ENCODE measurements around the gene EYA3.
A peak's percentile ranks its signal among the peaks of the same experiment; 100 is the strongest.

The EYA3 gene

DNA sequence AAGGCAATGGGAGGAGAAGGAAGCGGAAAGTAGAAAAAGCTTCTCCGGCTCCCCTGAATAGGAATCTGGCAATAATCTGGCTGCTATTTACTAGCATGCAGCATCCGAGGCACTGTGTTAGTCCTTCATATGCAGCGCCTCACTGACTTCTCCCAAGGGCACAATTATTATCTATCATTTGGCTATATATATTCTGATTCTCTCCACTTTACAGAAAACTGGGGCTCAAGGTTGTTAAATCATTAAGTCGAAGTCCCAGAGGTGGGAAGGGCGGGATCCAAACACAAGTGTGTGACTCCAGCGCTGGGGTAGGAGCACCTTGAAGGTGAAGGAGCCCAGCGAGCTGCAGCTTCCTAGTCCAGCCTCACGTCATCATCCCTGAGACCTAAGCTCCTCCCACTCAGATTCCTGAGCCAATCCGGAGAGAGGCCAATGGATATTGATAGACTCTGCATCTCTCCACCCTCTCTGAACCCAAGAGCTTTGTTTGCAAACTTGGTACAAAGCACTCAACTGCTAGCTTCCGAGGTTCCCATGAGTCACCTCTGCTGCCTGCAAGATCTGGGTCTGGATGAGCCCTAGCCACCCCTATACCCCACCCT is 16.6 kb upstream of the EYA3 start:
- DNase-seq (ENCODE audit: low spot score): no peak
- in situ Hi-C loops (cut with MboI; ENCODE audit: low sequenced_read_pairs, unreplicated experiment): no loop called here

DNA sequence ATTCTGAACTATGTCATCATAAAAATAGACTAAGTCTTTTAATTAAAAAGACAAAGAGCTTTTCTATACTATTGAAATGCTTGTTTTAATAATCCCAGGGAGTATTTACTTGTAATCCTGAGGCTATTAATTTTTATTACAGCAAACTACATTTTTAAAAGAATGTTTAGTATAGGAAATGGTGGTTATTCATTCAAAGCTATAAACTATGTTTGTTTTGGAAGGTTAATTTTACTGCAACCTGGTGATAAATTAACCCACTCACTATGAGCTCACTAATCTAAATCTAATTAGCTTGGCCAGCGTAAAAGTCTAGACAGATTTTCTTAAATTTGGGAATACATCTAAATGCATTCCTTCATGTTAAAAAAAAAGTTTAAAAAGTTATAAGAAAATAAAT is 13.8 kb upstream of the EYA3 start:
- DNase-seq (ENCODE audit: low spot score): no peak
- TF ChIP-seq, protein P1, sequence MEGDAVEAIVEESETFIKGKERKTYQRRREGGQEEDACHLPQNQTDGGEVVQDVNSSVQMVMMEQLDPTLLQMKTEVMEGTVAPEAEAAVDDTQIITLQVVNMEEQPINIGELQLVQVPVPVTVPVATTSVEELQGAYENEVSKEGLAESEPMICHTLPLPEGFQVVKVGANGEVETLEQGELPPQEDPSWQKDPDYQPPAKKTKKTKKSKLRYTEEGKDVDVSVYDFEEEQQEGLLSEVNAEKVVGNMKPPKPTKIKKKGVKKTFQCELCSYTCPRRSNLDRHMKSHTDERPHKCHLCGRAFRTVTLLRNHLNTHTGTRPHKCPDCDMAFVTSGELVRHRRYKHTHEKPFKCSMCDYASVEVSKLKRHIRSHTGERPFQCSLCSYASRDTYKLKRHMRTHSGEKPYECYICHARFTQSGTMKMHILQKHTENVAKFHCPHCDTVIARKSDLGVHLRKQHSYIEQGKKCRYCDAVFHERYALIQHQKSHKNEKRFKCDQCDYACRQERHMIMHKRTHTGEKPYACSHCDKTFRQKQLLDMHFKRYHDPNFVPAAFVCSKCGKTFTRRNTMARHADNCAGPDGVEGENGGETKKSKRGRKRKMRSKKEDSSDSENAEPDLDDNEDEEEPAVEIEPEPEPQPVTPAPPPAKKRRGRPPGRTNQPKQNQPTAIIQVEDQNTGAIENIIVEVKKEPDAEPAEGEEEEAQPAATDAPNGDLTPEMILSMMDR (IDR thresholded peaks at IDR 0.05; ENCODE audit: borderline replicate concordance, control extremely low read depth, extremely low read depth, insufficient read depth, missing control alignments): no peak
- in situ Hi-C loops (cut with MboI; ENCODE audit: low sequenced_read_pairs, unreplicated experiment): no loop called here

More for the DNA sequence above, 16.6 kb upstream of the EYA3 start:
- TF ChIP-seq, protein P1 (IDR thresholded peaks at IDR 0.05; ENCODE audit: borderline replicate concordance, control extremely low read depth, extremely low read depth, insufficient read depth, missing control alignments): no peak

DNA sequence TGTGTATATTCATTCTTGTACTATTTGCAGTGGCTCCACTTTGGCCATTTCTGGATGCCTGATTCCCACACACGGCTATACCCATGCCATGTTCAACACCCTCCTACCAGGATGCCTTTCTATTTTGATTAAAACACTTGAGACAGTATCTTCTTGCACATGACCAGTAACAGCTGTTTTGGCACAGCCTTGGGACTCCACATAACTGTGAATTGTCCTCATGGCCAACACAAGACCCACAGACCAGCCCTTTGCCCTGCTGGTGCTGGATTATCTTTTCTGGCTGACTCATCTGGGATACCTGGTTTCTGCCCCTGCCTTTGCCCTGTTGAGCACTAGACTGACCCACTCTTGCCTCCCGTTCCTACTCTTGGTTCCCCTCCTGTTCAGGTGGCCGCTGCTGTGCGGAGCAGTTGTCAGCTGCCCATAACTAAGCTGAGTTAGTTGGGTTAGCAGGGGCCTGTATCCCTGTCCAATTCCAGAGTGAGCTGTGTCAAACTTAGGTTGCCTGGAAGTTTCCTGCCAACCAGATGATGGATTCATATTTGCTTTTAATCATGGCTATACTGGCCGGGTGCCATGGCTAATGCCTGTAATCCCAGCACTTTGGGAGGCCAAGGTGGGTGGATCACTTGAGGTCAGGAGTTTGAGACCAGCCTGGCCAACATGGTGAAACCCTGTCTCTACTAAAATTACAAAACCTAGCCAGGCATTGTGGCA is 10.8 kb upstream of the EYA3 start:
- DNase-seq (ENCODE audit: low spot score): no peak
- TF ChIP-seq, protein P1 (IDR thresholded peaks at IDR 0.05; ENCODE audit: borderline replicate concordance, control extremely low read depth, extremely low read depth, insufficient read depth, missing control alignments): no peak
- in situ Hi-C loops (cut with MboI; ENCODE audit: low sequenced_read_pairs, unreplicated experiment): no loop called here

DNA sequence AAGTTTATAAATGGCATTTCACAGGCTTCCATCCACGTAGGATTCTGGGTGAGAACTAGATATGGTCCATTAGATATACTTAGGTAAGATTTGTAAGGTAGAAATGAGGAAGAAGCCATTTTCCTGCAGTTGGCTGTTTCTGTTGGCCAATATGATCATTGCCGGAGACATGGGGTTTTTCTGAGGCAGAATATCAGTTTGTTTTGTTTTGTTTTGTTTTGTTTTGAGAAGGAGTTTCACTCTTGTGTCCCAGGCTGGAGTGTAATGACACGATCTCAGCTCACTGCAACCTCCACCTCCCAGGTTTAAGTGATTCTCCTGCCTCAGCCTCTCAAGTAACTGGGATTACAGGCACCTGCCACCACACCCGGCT is 8.7 kb upstream of the EYA3 start:
- in situ Hi-C loops (cut with MboI; ENCODE audit: low sequenced_read_pairs, unreplicated experiment): no loop called here
- TF ChIP-seq, protein P1 (IDR thresholded peaks at IDR 0.05; ENCODE audit: borderline replicate concordance, control extremely low read depth, extremely low read depth, insufficient read depth, missing control alignments): no peak
- no peak for DNase-seq (ENCODE audit: low spot score)

DNA sequence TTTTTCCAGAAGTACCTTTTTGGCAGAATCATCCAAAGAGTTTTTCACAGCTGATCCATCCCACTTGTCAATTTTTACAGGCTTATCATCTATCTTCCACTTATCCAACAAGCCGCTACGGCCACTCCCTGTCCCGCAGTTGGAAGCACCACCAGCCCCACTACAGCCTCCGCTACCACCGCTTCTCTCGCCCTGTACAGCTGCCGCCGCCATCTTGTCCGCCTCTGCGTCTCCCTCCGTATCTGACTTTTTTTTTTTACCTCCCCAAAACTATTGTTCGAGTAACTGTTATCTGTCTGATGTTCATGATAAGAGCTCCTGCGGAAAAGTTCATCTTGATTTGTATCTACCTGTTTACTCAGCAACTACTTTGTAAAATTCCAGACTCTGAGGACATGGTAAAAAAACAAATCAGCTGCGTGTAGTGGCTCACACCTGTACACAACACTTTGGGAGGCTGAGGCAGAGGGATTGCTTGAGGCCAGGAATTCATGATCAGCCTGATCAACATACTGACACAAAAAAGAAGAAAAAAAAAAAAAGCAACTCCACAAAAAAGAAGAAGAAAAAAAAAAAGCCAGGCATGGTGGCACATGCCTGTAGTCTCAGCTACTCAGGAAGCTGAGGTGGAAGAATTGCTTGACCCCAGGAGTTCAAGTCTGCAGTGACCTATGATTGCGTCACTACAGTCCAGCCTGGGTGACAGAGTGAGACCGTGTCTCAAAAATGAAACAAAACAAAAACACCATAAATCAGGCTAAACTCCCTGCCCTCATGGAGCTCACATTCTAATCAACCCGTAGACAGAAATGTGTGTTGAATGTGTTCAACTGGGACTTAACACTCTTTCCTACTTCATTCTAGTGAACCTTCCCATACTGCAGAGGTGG is 8.0 kb upstream of the EYA3 start:
- TF ChIP-seq, protein P1 (IDR thresholded peaks at IDR 0.05; ENCODE audit: borderline replicate concordance, control extremely low read depth, extremely low read depth, insufficient read depth, missing control alignments): no peak
- in situ Hi-C loops (cut with MboI; ENCODE audit: low sequenced_read_pairs, unreplicated experiment): no loop called here
- DNase-seq (ENCODE audit: low spot score): no peak

DNA sequence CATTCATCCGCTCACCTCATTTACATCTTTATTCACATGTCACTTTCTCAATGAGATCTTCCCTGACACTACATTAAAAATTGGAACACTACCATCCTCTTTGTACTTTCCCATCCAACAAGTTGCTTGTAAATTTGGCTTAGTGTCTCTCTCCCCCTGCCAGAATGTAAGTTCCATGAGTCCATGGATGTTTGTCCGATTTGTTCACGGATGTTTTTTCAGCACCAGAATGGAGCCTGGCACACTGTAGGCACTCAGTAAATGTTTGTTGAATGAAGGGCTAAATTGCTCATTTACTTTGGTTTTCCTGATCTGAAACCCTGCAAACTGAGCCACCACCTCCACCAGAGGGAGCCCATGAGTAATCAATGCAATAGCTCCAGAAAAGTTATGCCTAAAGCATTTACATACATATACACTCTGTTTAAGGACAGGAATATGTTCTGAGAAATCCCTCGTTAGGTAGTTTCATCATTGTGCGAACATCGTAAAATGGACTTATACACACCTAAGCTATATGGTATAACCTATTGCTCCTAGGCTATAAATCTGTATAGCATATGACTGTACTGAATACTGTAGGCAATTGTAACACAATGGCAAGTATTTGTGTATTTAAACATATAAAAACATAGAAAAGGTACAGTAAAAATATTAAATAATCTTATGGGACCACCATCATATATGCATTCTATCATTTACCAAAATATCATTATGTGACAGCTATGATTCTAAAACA is 2.8 kb upstream of the EYA3 start:
- peak; percentile 69 for DNase-seq (ENCODE audit: low spot score)
- TF ChIP-seq, protein P1 (IDR thresholded peaks at IDR 0.05; ENCODE audit: borderline replicate concordance, control extremely low read depth, extremely low read depth, insufficient read depth, missing control alignments): peak; percentile 73
- in situ Hi-C loops (cut with MboI; ENCODE audit: low sequenced_read_pairs, unreplicated experiment): loop anchor here (5.0 kb wide), 1 partner anchor 106 kb away; no protein-coding TSS in a partner anchor

Data from GM13976 (cell line).